ENCODE results near the gene ANTXR2. TPM values are rescaled to one million over a fixed set of nuclear protein-coding genes. Genes with fewer than 3 reads are reported as not detected.

ANTXR2 gene
- total RNA-seq, 8 experiments from 2014 or later = 10.5 to 72.6 (median 39.5) TPM

GRCh38 chr4:80088471-80088870, 15.4 kb upstream of the ANTXR2 start:
- WGBS, 10 experiments = 67 to 100% (median 100%) methylated on average over 1 of the region's 1 CpG; no CpG with 5 or more reads in 2 of the 10 experiments
- Histone ChIP-seq H3K27ac (no peak overlapping the region), H3K4me3 (no peak overlapping the region), H3K4me1 (replicated peaks in 1 of 2) (no peaks in the 10 kb centered on the region)
- in situ Hi-C loops (cut with MboI; ENCODE audit: low pct_unique_long_range_greater_than_20kb in 2 of 9, low sequenced_read_pairs in 9 of 9, unreplicated experiment in 9 of 9) = loop anchor here in 1 of 9 experiments (25.0 kb wide), 1 partner anchor 99 kb away; the partner anchor contains the start of gene PRDM8
- ATAC-seq (replicated peaks in 6 of 8) = no peak

GRCh38 chr4:80086296-80086695, 13.3 kb upstream of the ANTXR2 start:
- no peak overlapping the region for H3K4me3 ChIP-seq
- H3K4me1 ChIP-seq (replicated peaks in 1 of 2) = no peaks in the 10 kb centered on the region
- no peak for ATAC-seq (replicated peaks in 6 of 8)
- 40 to 100% (median 73%) methylated on average over 1 to 5 of the region's 5 CpGs for WGBS, 10 experiments
- no peak overlapping the region for H3K27ac ChIP-seq
- in situ Hi-C loops (cut with MboI; ENCODE audit: low pct_unique_long_range_greater_than_20kb in 2 of 9, low sequenced_read_pairs in 9 of 9, unreplicated experiment in 9 of 9) = loop anchor here in 1 of 9 experiments (25.0 kb wide), 1 partner anchor 101 kb away; the partner anchor contains the start of gene PRDM8

GRCh38 chr4:80085081-80085480, 12.1 kb upstream of the ANTXR2 start:
- Histone ChIP-seq H3K27ac (no peak overlapping the region), H3K4me1 (replicated peaks in 1 of 2) (no peaks in the 10 kb centered on the region), H3K4me3 (no peak overlapping the region)
- no peak for ATAC-seq (replicated peaks in 6 of 8)
- 56 to 98% (median 89%) methylated on average over 1 to 3 of the region's 3 CpGs; no CpG with 5 or more reads in 1 of the 10 experiments for WGBS, 10 experiments
- in situ Hi-C loops (cut with MboI; ENCODE audit: low pct_unique_long_range_greater_than_20kb in 2 of 9, low sequenced_read_pairs in 9 of 9, unreplicated experiment in 9 of 9) = loop anchor here in 1 of 9 experiments (25.0 kb wide), 1 partner anchor 102 kb away; the partner anchor contains the start of gene PRDM8

- ATAC-seq (replicated peaks in 6 of 8) = peak in 1 of 8 experiments; percentile 36
- WGBS, 10 experiments = 76 to 100% (median 80%) methylated on average over 1 to 2 of the region's 2 CpGs; no CpG with 5 or more reads in 3 of the 10 experiments
- H3K4me1 ChIP-seq (replicated peaks in 1 of 2) = no peaks in the 10 kb centered on the region
- in situ Hi-C loops (cut with MboI; ENCODE audit: low pct_unique_long_range_greater_than_20kb in 2 of 9, low sequenced_read_pairs in 9 of 9, unreplicated experiment in 9 of 9) = loop anchor here in 1 of 9 experiments (25.0 kb wide), 1 partner anchor 105 kb away; the partner anchor contains the start of gene PRDM8
- H3K27ac ChIP-seq = no peak overlapping the region
- no peak overlapping the region for H3K4me3 ChIP-seq
Measured at GRCh38 chr4:80082693-80083092, 9.7 kb upstream of the ANTXR2 start.

GRCh38 chr4:80081566-80081965, 8.5 kb upstream of the ANTXR2 start:
- ATAC-seq (replicated peaks in 6 of 8) = no peak
- H3K4me1 ChIP-seq (replicated peaks in 1 of 2) = no peaks in the 10 kb centered on the region
- no peak overlapping the region for H3K4me3 ChIP-seq
- no peak overlapping the region for H3K27ac ChIP-seq
- in situ Hi-C loops (cut with MboI; ENCODE audit: low pct_unique_long_range_greater_than_20kb in 2 of 9, low sequenced_read_pairs in 9 of 9, unreplicated experiment in 9 of 9) = loop anchor here in 1 of 9 experiments (25.0 kb wide), 1 partner anchor 106 kb away; the partner anchor contains the start of gene PRDM8
- 40 to 89% (median 80%) methylated on average over 1 to 4 of the region's 4 CpGs; no CpG with 5 or more reads in 3 of the 10 experiments for WGBS, 10 experiments

- Histone ChIP-seq H3K27ac (no peak overlapping the region), H3K4me1 (replicated peaks in 1 of 2) (no peaks in the 10 kb centered on the region), H3K4me3 (no peak overlapping the region)
- ATAC-seq (replicated peaks in 6 of 8) = no peak
- WGBS, 10 experiments = 83 to 100% (median 91%) methylated on average over 1 to 13 of the region's 15 CpGs; no CpG with 5 or more reads in 2 of the 10 experiments
- in situ Hi-C loops (cut with MboI; ENCODE audit: low pct_unique_long_range_greater_than_20kb in 2 of 9, low sequenced_read_pairs in 9 of 9, unreplicated experiment in 9 of 9) = loop anchor here in 1 of 9 experiments (25.0 kb wide), 1 partner anchor 108 kb away; the partner anchor contains the start of gene PRDM8
Measured at GRCh38 chr4:80079255-80079923, 6.4 kb upstream of the ANTXR2 start.

GRCh38 chr4:80078346-80079092, 5.5 kb upstream of the ANTXR2 start:
- Histone ChIP-seq H3K27ac (no peak overlapping the region), H3K4me1 (replicated peaks in 1 of 2) (peaks cover 0 to 1% of the 10 kb centered on the region in 2 donors), H3K4me3 (no peak overlapping the region)
- ATAC-seq (replicated peaks in 6 of 8) = no peak
- in situ Hi-C loops (cut with MboI; ENCODE audit: low pct_unique_long_range_greater_than_20kb in 2 of 9, low sequenced_read_pairs in 9 of 9, unreplicated experiment in 9 of 9) = loop anchor here in 1 of 9 experiments (25.0 kb wide), 1 partner anchor 109 kb away; the partner anchor contains the start of gene PRDM8
- 76 to 100% (median 89%) methylated on average over 1 to 3 of the region's 3 CpGs for WGBS, 10 experiments

GRCh38 chr4:80077639-80078038, 4.6 kb upstream of the ANTXR2 start:
- in situ Hi-C loops (cut with MboI; ENCODE audit: low pct_unique_long_range_greater_than_20kb in 2 of 9, low sequenced_read_pairs in 9 of 9, unreplicated experiment in 9 of 9) = loop anchor here in 1 of 9 experiments (25.0 kb wide), 1 partner anchor 110 kb away; the partner anchor contains the start of gene PRDM8
- no peak for ATAC-seq (replicated peaks in 6 of 8)
- WGBS, 10 experiments = 68 to 100% (median 90%) methylated on average over 3 to 5 of the region's 5 CpGs; no CpG with 5 or more reads in 1 of the 10 experiments

GRCh38 chr4:80076681-80077080, 3.7 kb upstream of the ANTXR2 start:
- Histone ChIP-seq H3K27ac (no peak overlapping the region), H3K4me3 (no peak overlapping the region), H3K4me1 (replicated peaks in 1 of 2) (peaks cover 0 to 5% of the 10 kb centered on the region in 2 donors)
- ATAC-seq (replicated peaks in 6 of 8) = no peak
- in situ Hi-C loops (cut with MboI; ENCODE audit: low pct_unique_long_range_greater_than_20kb in 2 of 9, low sequenced_read_pairs in 9 of 9, unreplicated experiment in 9 of 9) = loop anchor here in 1 of 9 experiments (25.0 kb wide), 1 partner anchor 111 kb away; the partner anchor contains the start of gene PRDM8

More at GRCh38 chr4:80077639-80078038, 4.6 kb upstream of the ANTXR2 start:
- H3K4me3 ChIP-seq = no peak overlapping the region
- H3K4me1 ChIP-seq (replicated peaks in 1 of 2) = peaks cover 0 to 5% of the 10 kb centered on the region in 2 donors
- H3K27ac ChIP-seq = no peak overlapping the region

- Histone ChIP-seq H3K4me3 (no peak overlapping the region), H3K27ac (no peak overlapping the region), H3K4me1 (replicated peaks in 1 of 2) (peaks cover 4 to 5% of the 10 kb centered on the region in 2 donors)
- no peak for ATAC-seq (replicated peaks in 6 of 8)
- in situ Hi-C loops (cut with MboI; ENCODE audit: low pct_unique_long_range_greater_than_20kb in 2 of 9, low sequenced_read_pairs in 9 of 9, unreplicated experiment in 9 of 9) = loop anchor here in 1 of 9 experiments (25.0 kb wide), 1 partner anchor 111 kb away; the partner anchor contains the start of gene PRDM8
Measured at GRCh38 chr4:80075995-80076675, 3.1 kb upstream of the ANTXR2 start.

GRCh38 chr4:80074651-80075050, 1.6 kb upstream of the ANTXR2 start:
- ATAC-seq (replicated peaks in 6 of 8) = peak in 3 of 8 experiments; percentile 28 to 47 (median 30)
- peaks cover 16 to 18% of the 10 kb centered on the region in 2 donors for H3K4me1 ChIP-seq (replicated peaks in 1 of 2)
- no peak overlapping the region for H3K4me3 ChIP-seq
- no peak overlapping the region for H3K27ac ChIP-seq
- in situ Hi-C loops (cut with MboI; ENCODE audit: low pct_unique_long_range_greater_than_20kb in 2 of 9, low sequenced_read_pairs in 9 of 9, unreplicated experiment in 9 of 9) = loop anchor here in 1 of 9 experiments (25.0 kb wide), 1 partner anchor 113 kb away; the partner anchor contains the start of gene PRDM8

- H3K4me1 ChIP-seq (replicated peaks in 1 of 2) = peaks cover 18 to 22% of the 10 kb centered on the region in 2 donors
- H3K27ac ChIP-seq = no peak overlapping the region
- ATAC-seq (replicated peaks in 6 of 8) = no peak
- H3K4me3 ChIP-seq = no peak overlapping the region
- in situ Hi-C loops (cut with MboI; ENCODE audit: low pct_unique_long_range_greater_than_20kb in 2 of 9, low sequenced_read_pairs in 9 of 9, unreplicated experiment in 9 of 9) = no loop called here
Measured at GRCh38 chr4:80074069-80074468, 1.0 kb upstream of the ANTXR2 start.

Data from motor neuron (in vitro differentiated cells).